Mammary epithelial cell (primary cell): Measurements from ENCODE around the gene RGS9BP.

Source experiments
- EZH2 ChIP-seq: IDR thresholded peaks from 2 replicates; pipeline ENCODE4 v1.6.1; 2012; ENCODE audit warnings: low read length, inconsistent platforms, borderline replicate concordance
- TF ChIP-seq, protein P1 (sequence below), 2 donors: IDR thresholded peaks in 1 of 2; conservative IDR thresholded peaks in 1 of 2; 2 replicates each; pipeline ENCODE4 v1.5.1; 2011 to 2012; ENCODE audit warnings: inconsistent platforms in 2 of 2, low read length in 2 of 2, mild to moderate bottlenecking in 2 of 2, control low read depth in 1 of 2, low read depth in 1 of 2; ENCODE audit not compliant: insufficient read depth in 1 of 2; ENCODE audit errors: extremely low read depth in 1 of 2

DNA sequence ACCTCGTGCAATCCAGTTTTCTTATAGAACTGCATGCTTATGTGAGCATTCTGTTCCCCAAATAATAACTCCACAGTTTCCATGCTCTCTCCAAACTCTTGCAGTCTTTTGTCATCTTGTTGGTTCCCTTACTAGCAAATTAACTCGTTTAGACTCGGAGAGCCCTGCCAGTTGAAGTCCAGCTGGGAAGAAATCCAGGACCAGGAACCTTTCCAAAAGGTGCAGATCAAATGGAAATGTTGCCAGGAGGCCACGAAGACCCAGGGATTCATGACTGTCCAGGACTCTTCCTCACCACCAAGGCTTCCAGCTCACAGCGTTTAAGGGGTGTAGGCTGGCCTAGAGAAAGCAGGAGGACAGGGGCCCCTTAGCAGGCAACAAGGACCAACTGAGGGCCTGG, 41.8 kb downstream of the RGS9BP start:
- TF ChIP-seq, protein P1, sequence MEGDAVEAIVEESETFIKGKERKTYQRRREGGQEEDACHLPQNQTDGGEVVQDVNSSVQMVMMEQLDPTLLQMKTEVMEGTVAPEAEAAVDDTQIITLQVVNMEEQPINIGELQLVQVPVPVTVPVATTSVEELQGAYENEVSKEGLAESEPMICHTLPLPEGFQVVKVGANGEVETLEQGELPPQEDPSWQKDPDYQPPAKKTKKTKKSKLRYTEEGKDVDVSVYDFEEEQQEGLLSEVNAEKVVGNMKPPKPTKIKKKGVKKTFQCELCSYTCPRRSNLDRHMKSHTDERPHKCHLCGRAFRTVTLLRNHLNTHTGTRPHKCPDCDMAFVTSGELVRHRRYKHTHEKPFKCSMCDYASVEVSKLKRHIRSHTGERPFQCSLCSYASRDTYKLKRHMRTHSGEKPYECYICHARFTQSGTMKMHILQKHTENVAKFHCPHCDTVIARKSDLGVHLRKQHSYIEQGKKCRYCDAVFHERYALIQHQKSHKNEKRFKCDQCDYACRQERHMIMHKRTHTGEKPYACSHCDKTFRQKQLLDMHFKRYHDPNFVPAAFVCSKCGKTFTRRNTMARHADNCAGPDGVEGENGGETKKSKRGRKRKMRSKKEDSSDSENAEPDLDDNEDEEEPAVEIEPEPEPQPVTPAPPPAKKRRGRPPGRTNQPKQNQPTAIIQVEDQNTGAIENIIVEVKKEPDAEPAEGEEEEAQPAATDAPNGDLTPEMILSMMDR (conservative IDR thresholded peaks at IDR 0.05 in 1 of 2, IDR thresholded peaks at IDR 0.05 in 1 of 2; ENCODE audit: extremely low read depth in 1 of 2, insufficient read depth in 1 of 2, low read depth in 1 of 2, low read length in 2 of 2) = no peak
- no peak for TF ChIP-seq EZH2
